Keratinocyte (primary cell): ENCODE measurements around the gene ABCD3. TPM values are rescaled to one million over a fixed set of nuclear protein-coding genes. Genes with fewer than 3 reads are reported as not detected.

Source experiments
- DNase-seq: peaks from one replicate; pipeline ENCODE4 v3.0.0-alpha.2; 2011; ENCODE audit warnings: low read depth, missing footprints, low spot score
- FAIRE-seq: peaks from 2 replicates; lab custom pipeline; 2011; peaks lifted over from hg19 to GRCh38; lab: Jason Lieb, UNC
- H2AFZ ChIP-seq: 2 replicates; pipeline ENCODE4 v1.6.0; 2012; ENCODE audit warnings: low read length, control low read depth, inconsistent platforms; ENCODE audit not compliant: control insufficient read depth
- H3K27ac ChIP-seq: 2 replicates; pipeline ENCODE4 v1.5.1; 2011; ENCODE audit warnings: low read length; ENCODE audit not compliant: control insufficient read depth, insufficient read depth
- H3K27me3 ChIP-seq: 3 replicates; pipeline ENCODE4 v1.6.0; 2011; ENCODE audit warnings: low read length; ENCODE audit not compliant: control insufficient read depth, insufficient read depth; ENCODE audit errors: extremely low read depth
- H3K36me3 ChIP-seq, 2 experiments: 2 replicates in 1 of 2; 3 replicates in 1 of 2; pipeline ENCODE4 v1.5.1; 2011; ENCODE audit warnings: low read length in 2 of 2, mild to moderate bottlenecking in 1 of 2; ENCODE audit not compliant: control insufficient read depth in 2 of 2, insufficient read depth in 2 of 2; ENCODE audit errors: extremely low read depth in 1 of 2
- H3K4me1 ChIP-seq: 3 replicates; pipeline ENCODE4 v1.5.1; 2011; ENCODE audit warnings: low read length; ENCODE audit not compliant: control insufficient read depth, insufficient read depth; ENCODE audit errors: extremely low read depth
- H3K4me2 ChIP-seq: 3 replicates; pipeline ENCODE4 v1.6.0; 2011; ENCODE audit warnings: low read depth, low read length; ENCODE audit not compliant: control insufficient read depth, insufficient read depth; ENCODE audit errors: extremely low read depth
- H3K4me3 ChIP-seq, 3 experiments: fragments of 200-600 bp in 1 of 3; sonication (generic) in 1 of 3; 2 replicates in 2 of 3; 3 replicates in 1 of 3; pipeline ENCODE4 v1.5.1; 2011 to 2016; ENCODE audit warnings: low read length in 3 of 3, mild to moderate bottlenecking in 3 of 3, control low read depth in 2 of 3, inconsistent platforms in 1 of 3, low read depth in 1 of 3, mixed read lengths in 1 of 3, mixed run types in 1 of 3, moderate library complexity in 1 of 3; ENCODE audit not compliant: control insufficient read depth in 2 of 3, insufficient read depth in 2 of 3; ENCODE audit errors: extremely low read depth in 1 of 3
- H3K79me2 ChIP-seq: 2 replicates; pipeline ENCODE4 v1.6.0; 2012; ENCODE audit warnings: low read length; ENCODE audit not compliant: control insufficient read depth, insufficient read depth
- H3K9ac ChIP-seq: 3 replicates; pipeline ENCODE4 v1.6.0; 2011; ENCODE audit warnings: low read length; ENCODE audit not compliant: control insufficient read depth, insufficient read depth; ENCODE audit errors: extremely low read depth
- H3K9me1 ChIP-seq: 3 replicates; pipeline ENCODE4 v1.6.0; 2011; ENCODE audit warnings: low read length; ENCODE audit not compliant: control insufficient read depth, insufficient read depth; ENCODE audit errors: extremely low read depth
- H3K9me3 ChIP-seq: 2 replicates; pipeline ENCODE4 v1.5.1; 2012; ENCODE audit warnings: low read depth, low read length; ENCODE audit not compliant: control insufficient read depth
- H4K20me1 ChIP-seq: 3 replicates; pipeline ENCODE4 v1.6.0; 2011; ENCODE audit warnings: low read length; ENCODE audit not compliant: control insufficient read depth, insufficient read depth; ENCODE audit errors: extremely low read depth
- CTCF ChIP-seq, 3 experiments: IDR thresholded peaks in 1 of 3; conservative IDR thresholded peaks in 1 of 3; optimal IDR thresholded peaks in 1 of 3; 2 replicates in 2 of 3; 3 replicates in 1 of 3; pipeline versions ENCODE3 to v1.5.1; 2011; ENCODE audit warnings: low read length in 3 of 3, mild to moderate bottlenecking in 3 of 3, moderate library complexity in 2 of 3, control low read depth in 1 of 3, inconsistent platforms in 1 of 3; ENCODE audit not compliant: insufficient read depth in 2 of 3; ENCODE audit errors: extremely low read depth in 1 of 3
- EZH2 ChIP-seq: IDR thresholded peaks from one replicate; pipeline ENCODE4 v1.6.1; 2012; ENCODE audit warnings: inconsistent platforms, mild to moderate bottlenecking, low read length, moderate library complexity
- dilution Hi-C: fragments of 300-500 bp; cut with MboI; formaldehyde crosslinking; loops from one replicate; pipeline ENCODE4 v1.7.0; 2020; ENCODE audit warnings: low sequenced_read_pairs; ENCODE audit not compliant: extremely low pct_ligation_motif_present
- polyA plus RNA-seq, 5 experiments: library from polyadenylated mRNA; depleted of rRNA in 3 of 5; stranded (reverse) in 3 of 5; stranded (forward) in 1 of 5; unstranded in 1 of 5; fragments of >200 nt; gene quantifications; 1 replicate in 1 of 5; 2 replicates in 3 of 5; 3 replicates in 1 of 5; pipeline versions ENCODE4 v1.2.1 to v1.2.3, GENCODE V29; 2011 to 2012; ENCODE audit warnings: missing spikeins in 2 of 5, low read depth in 1 of 5, low replicate concordance in 1 of 5

Gene ABCD3
- polyA plus RNA-seq, 1 donor (not counting 4 experiments of a cell fraction or from before 2014, with no cell fraction given), result 34.9 TPM

DNA sequence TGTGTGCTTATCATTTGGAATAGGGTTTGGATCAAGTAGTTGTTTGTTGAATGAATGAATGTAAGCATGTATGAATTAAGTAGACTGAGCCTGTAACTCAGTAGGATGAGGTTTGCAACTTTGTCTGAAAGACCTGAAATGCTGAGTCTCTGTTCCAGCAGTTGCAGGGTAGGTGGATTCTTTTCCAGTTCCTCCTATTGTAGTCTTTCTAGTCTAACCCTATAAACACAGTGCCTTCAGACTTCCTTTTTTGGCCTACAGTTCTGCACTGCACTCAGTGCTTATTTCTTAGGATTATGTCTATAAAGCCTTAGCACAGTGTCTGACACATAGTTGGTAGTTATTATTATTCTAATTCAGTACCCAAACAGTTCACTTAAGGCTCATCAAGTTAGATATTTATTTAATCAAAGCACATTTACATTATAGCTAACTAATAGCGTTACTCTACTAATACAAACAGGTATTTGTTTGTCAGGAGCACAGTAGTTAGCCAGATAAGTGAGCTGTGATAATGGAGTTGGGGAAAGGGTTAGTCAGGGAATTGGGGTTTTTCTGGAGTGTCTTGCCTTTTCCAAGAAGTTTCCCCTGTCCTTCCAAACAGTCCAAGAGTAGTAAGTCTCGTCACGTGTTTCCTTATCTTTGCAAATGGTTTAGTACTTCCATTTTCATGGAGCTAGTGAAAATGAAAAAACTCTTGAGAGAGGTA, 45.0 kb downstream of the ABCD3 start:
- no peak overlapping the region for H3K27ac ChIP-seq
- no peak overlapping the region for H3K9ac ChIP-seq
- no peaks in the 10 kb centered on the region for H4K20me1 ChIP-seq
- H3K79me2 ChIP-seq, result no peaks in the 10 kb centered on the region
- peaks cover 0 to 2% of the 10 kb centered on the region in 2 experiments for H3K36me3 ChIP-seq
- FAIRE-seq (no peak), DNase-seq (no peak)
- TF ChIP-seq EZH2, result no peak
- TF ChIP-seq CTCF (optimal IDR thresholded peaks at IDR 0.05 in 1 of 3, IDR thresholded peaks at IDR 0.05 in 1 of 3, conservative IDR thresholded peaks at IDR 0.05 in 1 of 3; ENCODE audit: extremely low read depth in 1 of 3, insufficient read depth in 2 of 3, low read length in 3 of 3), result no peak
- dilution Hi-C loops, result no loop called here
- no peak overlapping the region for H3K4me2 ChIP-seq
- no peaks in the 10 kb centered on the region for H3K9me3 ChIP-seq
- no peak overlapping the region for H2AFZ ChIP-seq
- no peaks in the 10 kb centered on the region for H3K4me1 ChIP-seq
- H3K9me1 ChIP-seq, result no peaks in the 10 kb centered on the region
- no peak overlapping the region for H3K4me3 ChIP-seq
- no peaks in the 10 kb centered on the region for H3K27me3 ChIP-seq

DNA sequence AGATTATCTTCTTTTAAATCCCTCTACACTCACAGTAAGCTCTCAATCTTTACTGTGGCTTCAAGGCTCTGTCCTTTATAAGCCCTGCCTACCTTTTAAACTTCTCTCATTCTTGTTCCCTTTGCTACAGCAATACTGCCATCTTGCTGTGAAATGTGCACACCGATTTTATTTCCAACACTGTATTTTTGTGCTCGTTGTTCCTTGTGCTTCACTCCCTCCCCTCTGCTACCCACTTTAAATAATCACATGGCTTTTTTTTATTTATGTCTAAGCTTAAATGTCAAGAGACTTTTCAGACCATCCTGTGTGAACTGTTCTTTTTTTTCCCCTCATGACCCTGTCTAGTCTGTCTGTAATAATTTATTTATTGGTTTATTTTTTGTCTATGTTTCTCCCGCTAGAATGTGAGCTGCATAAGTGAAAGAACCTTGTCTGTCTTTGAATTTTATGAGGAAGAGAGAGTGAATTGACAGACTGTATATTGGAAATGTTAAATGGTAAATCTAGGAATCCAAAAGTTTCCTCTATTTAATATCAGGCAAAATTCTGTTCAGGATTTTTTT, 45.7 kb downstream of the ABCD3 start:
- DNase-seq, result peak; percentile 4
- Histone ChIP-seq H3K79me2 (no peaks in the 10 kb centered on the region), H3K9ac (no peak overlapping the region), H3K36me3 (peaks cover 0 to 2% of the 10 kb centered on the region in 2 experiments), H3K4me2 (no peak overlapping the region), H3K27me3 (no peaks in the 10 kb centered on the region), H3K27ac (no peak overlapping the region), H3K4me1 (no peaks in the 10 kb centered on the region), H4K20me1 (no peaks in the 10 kb centered on the region), H3K9me1 (no peaks in the 10 kb centered on the region), H3K4me3 (no peak overlapping the region), H3K9me3 (no peaks in the 10 kb centered on the region), H2AFZ (no peak overlapping the region)
- TF ChIP-seq EZH2, result no peak
- peak; percentile 41 to 59 (median 56) for TF ChIP-seq CTCF (optimal IDR thresholded peaks at IDR 0.05 in 1 of 3, IDR thresholded peaks at IDR 0.05 in 1 of 3, conservative IDR thresholded peaks at IDR 0.05 in 1 of 3; ENCODE audit: extremely low read depth in 1 of 3, insufficient read depth in 2 of 3, low read length in 3 of 3)
- peak; percentile 71 for FAIRE-seq
- dilution Hi-C loops, result no loop called here
